GM13977 (cell line): ENCODE results near the gene BRI3BP.

ENCODE experiments used
- DNase-seq: peaks from one replicate; pipeline ENCODE4 v3.0.0; 2012; ENCODE audit warnings: low spot score
- CTCF ChIP-seq: IDR thresholded peaks from 2 replicates; pipeline ENCODE4 v1.5.1; 2012; ENCODE audit warnings: mild to moderate bottlenecking, control low read depth; ENCODE audit not compliant: insufficient read depth; ENCODE audit errors: extremely low read depth, missing control alignments
- in situ Hi-C: fragments of 300-500 bp; cut with MboI; formaldehyde crosslinking; loops from one replicate; pipeline ENCODE4 v1.12.0; 2022; ENCODE audit warnings: low sequenced_read_pairs, low pct_unique_long_range_greater_than_20kb, mixed read lengths, inconsistent platforms; ENCODE audit not compliant: unreplicated experiment

Gene BRI3BP

GRCh38 chr12:124952295-124952694 is 41.1 kb upstream of the BRI3BP start:
- in situ Hi-C loops = no loop called here
- no peak for DNase-seq

GRCh38 chr12:124952801-124953200 is 40.6 kb upstream of the BRI3BP start:
- no peak for DNase-seq
- in situ Hi-C loops = no loop called here
- TF ChIP-seq CTCF = no peak

More at GRCh38 chr12:124952295-124952694, 41.1 kb upstream of the BRI3BP start:
- TF ChIP-seq CTCF = no peak

GRCh38 chr12:124953689-124954405 is 39.6 kb upstream of the BRI3BP start:
- in situ Hi-C loops = no loop called here
- TF ChIP-seq CTCF = no peak
- DNase-seq = no peak

GRCh38 chr12:124954771-124955170 is 38.7 kb upstream of the BRI3BP start:
- DNase-seq = no peak
- in situ Hi-C loops = no loop called here
- no peak for TF ChIP-seq CTCF

GRCh38 chr12:124956571-124956970 is 36.9 kb upstream of the BRI3BP start:
- in situ Hi-C loops = no loop called here

GRCh38 chr12:124961055-124961454 is 32.4 kb upstream of the BRI3BP start:
- DNase-seq = no peak
- in situ Hi-C loops = no loop called here
- no peak for TF ChIP-seq CTCF

More at GRCh38 chr12:124956571-124956970, 36.9 kb upstream of the BRI3BP start:
- no peak for DNase-seq
- TF ChIP-seq CTCF = no peak
